ENCODE data around the gene ITGB2. TPM values are rescaled to one million over a fixed set of nuclear protein-coding genes. Genes with fewer than 3 reads are reported as not detected.

ITGB2 gene
- total and polyA plus RNA-seq, 7 donors = 2.5 to 11.7 (median 8.3) TPM

GRCh38 chr21:44856131-44856530 lies 64.6 kb downstream of the ITGB2 start:
- 86 to 91% (median 90%) methylated on average over 17 of the region's 17 CpGs for WGBS, 3 donors
- H3K27me3 ChIP-seq (ENCODE audit: insufficient read depth in 3 of 3, low read length in 2 of 3) = no peaks in the 10 kb centered on the region
- H3K4me3 ChIP-seq = no peak overlapping the region
- peak overlapping the region; percentile 64 for H3K27ac ChIP-seq
- intact Hi-C loops (cut with DNase I) = no loop called here
- DNase-seq (no peak), ATAC-seq (no peak)
- H3K36me3 ChIP-seq (ENCODE audit: insufficient read depth in 1 of 2, low read depth in 1 of 2) = peaks cover 3 to 80% of the 10 kb centered on the region in 2 donors
- H3K4me1 ChIP-seq = peaks cover 45% of the 10 kb centered on the region
- H3K9me3 ChIP-seq = no peaks in the 10 kb centered on the region
- no peak for TF ChIP-seq CTCF (IDR thresholded peaks at IDR 0.05)

GRCh38 chr21:44855572-44855971 lies 65.1 kb downstream of the ITGB2 start:
- H3K9me3 ChIP-seq = no peaks in the 10 kb centered on the region
- TF ChIP-seq CTCF (IDR thresholded peaks at IDR 0.05) = no peak
- H3K4me3 ChIP-seq = no peak overlapping the region
- intact Hi-C loops (cut with DNase I) = no loop called here
- peaks cover 45% of the 10 kb centered on the region for H3K4me1 ChIP-seq
- peaks cover 3 to 80% of the 10 kb centered on the region in 2 donors for H3K36me3 ChIP-seq (ENCODE audit: insufficient read depth in 1 of 2, low read depth in 1 of 2)
- H3K27ac ChIP-seq = peak overlapping the region; percentile 64
- DNase-seq = peak; percentile 55 to 79
- WGBS, 3 donors = 40 to 55% (median 50%) methylated on average over 14 of the region's 14 CpGs
- peak; percentile 73 to 83 (median 80) for ATAC-seq
- H3K27me3 ChIP-seq (ENCODE audit: insufficient read depth in 3 of 3, low read length in 2 of 3) = no peaks in the 10 kb centered on the region

- intact Hi-C loops (cut with DNase I) = no loop called here
- WGBS, 3 donors = 68 to 86% (median 69%) methylated on average over 31 of the region's 31 CpGs
- no peak overlapping the region for H3K4me3 ChIP-seq
- H3K9me3 ChIP-seq = no peaks in the 10 kb centered on the region
- H3K4me1 ChIP-seq = peaks cover 45% of the 10 kb centered on the region
- DNase-seq (peak; percentile 43 to 78), ATAC-seq (peak; percentile 63 to 80 (median 76))
- no peak for TF ChIP-seq CTCF (IDR thresholded peaks at IDR 0.05)
- peaks cover 9 to 80% of the 10 kb centered on the region in 2 donors for H3K36me3 ChIP-seq (ENCODE audit: insufficient read depth in 1 of 2, low read depth in 1 of 2)
- peak overlapping the region; percentile 64 for H3K27ac ChIP-seq
- no peaks in the 10 kb centered on the region for H3K27me3 ChIP-seq (ENCODE audit: insufficient read depth in 3 of 3, low read length in 2 of 3)
Observed at GRCh38 chr21:44854664-44855446, 65.8 kb downstream of the ITGB2 start.

GRCh38 chr21:44854391-44854663 lies 66.4 kb downstream of the ITGB2 start:
- no peaks in the 10 kb centered on the region for H3K9me3 ChIP-seq
- DNase-seq (peak in 1 of 2 donors; percentile 31), ATAC-seq (no peak)
- WGBS, 3 donors = 92 to 93% (median 92%) methylated on average over 14 of the region's 14 CpGs
- no peak overlapping the region for H3K4me3 ChIP-seq
- peaks cover 9 to 80% of the 10 kb centered on the region in 2 donors for H3K36me3 ChIP-seq (ENCODE audit: insufficient read depth in 1 of 2, low read depth in 1 of 2)
- H3K4me1 ChIP-seq = peaks cover 41% of the 10 kb centered on the region
- H3K27ac ChIP-seq = peak overlapping the region; percentile 64
- no peak for TF ChIP-seq CTCF (IDR thresholded peaks at IDR 0.05)
- H3K27me3 ChIP-seq (ENCODE audit: insufficient read depth in 3 of 3, low read length in 2 of 3) = no peaks in the 10 kb centered on the region
- intact Hi-C loops (cut with DNase I) = no loop called here
